Measurements from ENCODE around the gene DNAH17. TPM values are rescaled to one million over a fixed set of nuclear protein-coding genes. Genes with fewer than 3 reads are reported as not detected.

The DNAH17 gene
- total RNA-seq, 1 experiment from 2014 or later, result 0.69 TPM

DNA sequence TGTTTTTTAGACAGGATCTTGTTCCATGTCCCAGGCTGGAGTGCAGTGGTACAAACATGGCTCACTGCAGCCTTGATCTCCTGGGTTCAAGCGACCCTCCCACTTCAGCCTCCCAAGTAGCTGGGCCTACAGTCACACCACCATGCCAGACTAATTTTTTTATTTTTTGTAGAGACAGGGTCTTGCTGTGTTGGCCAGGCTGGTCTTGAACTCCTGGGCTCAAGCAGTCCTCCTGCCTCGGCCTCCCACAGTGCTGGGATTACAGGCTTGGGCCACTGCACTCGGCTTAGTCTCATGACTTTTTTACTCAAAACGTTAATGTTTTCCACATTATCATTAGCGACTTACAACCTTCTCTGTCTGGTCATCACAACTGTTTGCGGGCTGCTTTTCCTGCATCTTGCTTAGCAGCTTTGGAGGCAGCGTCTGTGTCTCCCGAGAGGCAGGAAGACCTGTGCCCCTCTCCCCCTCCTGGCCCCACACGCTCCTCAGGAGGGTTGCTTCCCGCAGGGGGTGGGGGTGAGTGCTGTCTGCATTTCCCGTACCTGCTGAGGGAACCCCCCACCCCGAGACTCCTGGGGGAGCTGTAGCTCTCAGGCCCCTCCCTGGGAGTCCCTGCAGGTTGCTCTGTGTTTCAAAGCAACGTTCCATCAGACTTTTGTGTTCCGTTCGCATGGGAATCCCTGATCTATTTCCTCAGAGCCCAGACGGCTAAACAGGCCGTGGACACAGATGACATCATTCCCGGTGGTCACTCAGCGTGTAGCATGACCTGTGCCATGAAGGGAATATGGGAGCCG lies 146.1 kb downstream of the DNAH17 start:
- Histone ChIP-seq H2AFZ (ENCODE audit: low read depth, low read length, poor library complexity, severe bottlenecking) (no peak overlapping the region), H3K9ac (ENCODE audit: low read length) (no peak overlapping the region), H3K4me1 (ENCODE audit: control insufficient read depth in 1 of 2, insufficient read depth in 2 of 2, low read length in 2 of 2) (no peaks in the 10 kb centered on the region), H3K4me3 (replicated peaks in 1 of 2; ENCODE audit: low read depth in 1 of 2, low read length in 2 of 2) (no peak overlapping the region), H3K9me3 (ENCODE audit: control insufficient read depth in 1 of 2, insufficient read depth in 1 of 2, low read depth in 1 of 2, low read length in 2 of 2) (no peaks in the 10 kb centered on the region), H3K27me3 (ENCODE audit: insufficient read depth, low read length) (no peaks in the 10 kb centered on the region), H3K4me2 (ENCODE audit: low read length) (no peak overlapping the region), H3K9me2 (ENCODE audit: insufficient read depth) (no peaks in the 10 kb centered on the region), H3K79me2 (ENCODE audit: insufficient read depth, low read length) (no peaks in the 10 kb centered on the region), H3K36me3 (ENCODE audit: control insufficient read depth in 1 of 2, insufficient read depth in 2 of 2, low read length in 2 of 2) (peaks cover 8 to 12% of the 10 kb centered on the region in 2 experiments; a peak in 2 of 4 replicates), H4K20me1 (ENCODE audit: insufficient read depth) (no peaks in the 10 kb centered on the region), H3K27ac (ENCODE audit: low read depth, low read length) (no peak overlapping the region)
- RAD21 ChIA-PET (ENCODE audit: low non-redundant PET in 1 of 2, low total read pairs in 2 of 2, uncharacterized antibody in 2 of 2, unreplicated experiment in 2 of 2), result no interaction called here
- intact Hi-C loops (cut with micrococcal nuclease), result no loop called here
- no peak for DNase-seq (ENCODE audit: low read depth, low spot score)
- BruUV-seq (replicated peaks), result no TSS peak
- TF ChIP-seq ELF1 (IDR thresholded peaks at IDR 0.05; ENCODE audit: borderline replicate concordance, low read depth), result no peak
- TF ChIP-seq, protein P1, sequence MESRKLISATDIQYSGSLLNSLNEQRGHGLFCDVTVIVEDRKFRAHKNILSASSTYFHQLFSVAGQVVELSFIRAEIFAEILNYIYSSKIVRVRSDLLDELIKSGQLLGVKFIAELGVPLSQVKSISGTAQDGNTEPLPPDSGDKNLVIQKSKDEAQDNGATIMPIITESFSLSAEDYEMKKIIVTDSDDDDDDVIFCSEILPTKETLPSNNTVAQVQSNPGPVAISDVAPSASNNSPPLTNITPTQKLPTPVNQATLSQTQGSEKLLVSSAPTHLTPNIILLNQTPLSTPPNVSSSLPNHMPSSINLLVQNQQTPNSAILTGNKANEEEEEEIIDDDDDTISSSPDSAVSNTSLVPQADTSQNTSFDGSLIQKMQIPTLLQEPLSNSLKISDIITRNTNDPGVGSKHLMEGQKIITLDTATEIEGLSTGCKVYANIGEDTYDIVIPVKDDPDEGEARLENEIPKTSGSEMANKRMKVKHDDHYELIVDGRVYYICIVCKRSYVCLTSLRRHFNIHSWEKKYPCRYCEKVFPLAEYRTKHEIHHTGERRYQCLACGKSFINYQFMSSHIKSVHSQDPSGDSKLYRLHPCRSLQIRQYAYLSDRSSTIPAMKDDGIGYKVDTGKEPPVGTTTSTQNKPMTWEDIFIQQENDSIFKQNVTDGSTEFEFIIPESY (IDR thresholded peaks at IDR 0.05; ENCODE audit: extremely low read depth, insufficient replicate concordance, low read length), result no peak
- TF ChIP-seq CEBPB (IDR thresholded peaks at IDR 0.05; ENCODE audit: low read depth), result no peak
- no peak for TF ChIP-seq SRF (IDR thresholded peaks at IDR 0.05; ENCODE audit: low read depth)
- no peak for TF ChIP-seq POLR2AphosphoS5 (IDR thresholded peaks at IDR 0.05; ENCODE audit: low read depth, low read length)
- TF ChIP-seq ZNF274 (IDR thresholded peaks at IDR 0.05; ENCODE audit: low read depth, low read length), result no peak
- POLR2A ChIA-PET, result no interaction called here
- CTCF ChIA-PET, result interaction anchor here (0.8 to 1.9 kb wide), 2 partner anchors 9 to 14 kb away, joined by 3 to 5 read pairs; no protein-coding TSS in a partner anchor
- ATAC-seq, result no peak

Measured in HCT116 (cell line).